BE2C (cell line): ENCODE data around the gene SUPT4H1.

Source experiments
- DNase-seq: peaks from one replicate; pipeline ENCODE4 v3.0.0-alpha.2; 2020
- H3K27me3 ChIP-seq: fragments of 250-450 bp; sonication (Bioruptor Pico); 2 replicates; pipeline ENCODE4 v1.5.1; 2020; ENCODE audit warnings: mild to moderate bottlenecking
- H3K36me3 ChIP-seq: fragments of 250-450 bp; sonication (Bioruptor Pico); 2 replicates; pipeline ENCODE4 v1.5.1; 2020; ENCODE audit warnings: mild to moderate bottlenecking
- H3K4me1 ChIP-seq: fragments of 250-450 bp; sonication (Bioruptor Pico); 2 replicates; pipeline ENCODE4 v1.5.1; 2020
- H3K4me3 ChIP-seq: 2 replicates; pipeline ENCODE4 v1.5.1; 2011; ENCODE audit warnings: low read depth, low read length
- H3K9me3 ChIP-seq: fragments of 250-450 bp; sonication (Bioruptor Pico); 2 replicates; pipeline ENCODE4 v1.5.1; 2020
- TF ChIP-seq, protein P1 (sequence below): IDR thresholded peaks from 2 replicates; pipeline ENCODE4 v1.5.1; 2012; ENCODE audit warnings: mild to moderate bottlenecking, low read depth, low read length

Gene SUPT4H1

DNA sequence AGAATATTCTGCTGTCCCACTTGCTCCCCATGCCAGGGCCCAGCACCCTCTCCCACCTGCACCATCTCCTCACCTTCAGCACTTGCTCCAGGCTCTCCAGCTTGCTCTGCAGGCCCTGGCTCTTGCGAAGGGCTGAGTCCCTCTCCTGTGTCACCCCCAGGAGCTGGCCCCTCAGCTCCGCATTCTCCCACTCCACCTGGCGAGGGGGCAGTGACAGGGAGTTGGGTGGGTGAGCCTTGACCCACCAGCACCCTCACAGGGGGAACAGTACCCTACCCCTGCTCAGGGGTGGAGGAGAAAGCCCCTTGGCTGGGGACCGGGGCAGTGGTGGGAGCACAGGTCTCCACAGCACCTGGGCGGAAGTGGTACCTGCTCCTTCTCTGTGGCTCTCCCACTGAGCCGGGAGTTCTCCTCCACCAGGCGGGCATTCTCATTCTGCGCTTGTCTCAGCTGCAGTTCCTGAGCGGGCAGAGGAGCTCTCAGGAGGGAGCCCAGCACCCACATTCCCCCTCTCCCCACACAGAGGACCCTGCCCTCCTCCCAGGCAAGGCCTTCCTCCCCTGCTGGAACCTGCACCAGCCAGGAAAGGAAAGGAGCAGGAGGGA is 29.3 kb downstream of the SUPT4H1 start:
- DNase-seq = no peak
- Histone ChIP-seq H3K36me3 (no peaks in the 10 kb centered on the region), H3K9me3 (no peaks in the 10 kb centered on the region), H3K4me3 (no peak overlapping the region), H3K4me1 (peaks cover 3% of the 10 kb centered on the region; the same call in 1 of the 2 replicates), H3K27me3 (no peaks in the 10 kb centered on the region)
- TF ChIP-seq, protein P1, sequence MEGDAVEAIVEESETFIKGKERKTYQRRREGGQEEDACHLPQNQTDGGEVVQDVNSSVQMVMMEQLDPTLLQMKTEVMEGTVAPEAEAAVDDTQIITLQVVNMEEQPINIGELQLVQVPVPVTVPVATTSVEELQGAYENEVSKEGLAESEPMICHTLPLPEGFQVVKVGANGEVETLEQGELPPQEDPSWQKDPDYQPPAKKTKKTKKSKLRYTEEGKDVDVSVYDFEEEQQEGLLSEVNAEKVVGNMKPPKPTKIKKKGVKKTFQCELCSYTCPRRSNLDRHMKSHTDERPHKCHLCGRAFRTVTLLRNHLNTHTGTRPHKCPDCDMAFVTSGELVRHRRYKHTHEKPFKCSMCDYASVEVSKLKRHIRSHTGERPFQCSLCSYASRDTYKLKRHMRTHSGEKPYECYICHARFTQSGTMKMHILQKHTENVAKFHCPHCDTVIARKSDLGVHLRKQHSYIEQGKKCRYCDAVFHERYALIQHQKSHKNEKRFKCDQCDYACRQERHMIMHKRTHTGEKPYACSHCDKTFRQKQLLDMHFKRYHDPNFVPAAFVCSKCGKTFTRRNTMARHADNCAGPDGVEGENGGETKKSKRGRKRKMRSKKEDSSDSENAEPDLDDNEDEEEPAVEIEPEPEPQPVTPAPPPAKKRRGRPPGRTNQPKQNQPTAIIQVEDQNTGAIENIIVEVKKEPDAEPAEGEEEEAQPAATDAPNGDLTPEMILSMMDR = no peak

DNA sequence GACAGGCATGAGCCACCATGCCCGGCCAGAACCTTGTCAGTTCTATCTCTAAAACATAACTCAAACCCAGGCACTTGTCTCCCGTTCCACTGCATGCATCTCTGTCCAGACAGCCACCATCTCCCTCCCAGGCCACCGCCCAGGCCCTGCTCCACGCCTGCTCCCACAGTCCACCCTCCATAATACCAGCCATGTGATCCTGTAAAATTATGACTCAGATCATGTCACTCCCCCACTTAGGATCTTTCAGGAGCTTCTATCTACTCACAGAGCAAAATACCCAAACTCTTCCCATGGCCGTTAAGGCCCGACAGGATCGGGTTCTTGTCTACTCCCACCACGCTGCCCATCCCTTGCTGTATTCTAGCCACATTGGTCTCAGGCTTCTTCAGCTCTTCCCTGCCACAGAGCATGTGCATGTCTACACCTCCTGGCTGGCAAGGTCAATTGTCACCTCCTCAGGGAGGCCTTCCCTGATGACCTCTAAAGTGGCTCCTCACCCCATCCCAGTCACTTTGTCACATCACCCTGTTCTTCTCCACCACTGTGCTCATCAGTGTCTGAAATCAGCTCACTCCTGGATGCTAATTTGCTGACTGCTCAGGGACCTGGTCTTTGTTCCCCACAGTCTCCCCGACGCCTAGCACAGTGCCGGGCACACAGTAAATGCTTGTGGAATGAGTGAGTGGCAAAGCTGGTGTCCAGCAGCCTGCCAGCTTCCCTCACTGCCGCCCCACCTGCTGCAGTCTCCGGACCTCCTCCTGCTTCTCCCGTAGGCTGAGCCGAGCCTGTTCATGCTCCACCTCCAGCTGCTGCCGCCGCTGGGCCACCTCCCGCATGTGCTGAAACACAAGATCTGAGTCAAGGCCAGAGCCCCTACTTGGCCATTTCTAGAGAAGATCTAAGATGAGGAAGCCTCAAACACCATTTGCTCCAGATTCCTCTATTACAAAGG is 30.2 kb downstream of the SUPT4H1 start:
- Histone ChIP-seq H3K27me3 (no peaks in the 10 kb centered on the region), H3K36me3 (no peaks in the 10 kb centered on the region), H3K9me3 (no peaks in the 10 kb centered on the region), H3K4me3 (no peak overlapping the region), H3K4me1 (peaks cover 3% of the 10 kb centered on the region; the same call in 1 of the 2 replicates)
- TF ChIP-seq, protein P1 = no peak
- no peak for DNase-seq

DNA sequence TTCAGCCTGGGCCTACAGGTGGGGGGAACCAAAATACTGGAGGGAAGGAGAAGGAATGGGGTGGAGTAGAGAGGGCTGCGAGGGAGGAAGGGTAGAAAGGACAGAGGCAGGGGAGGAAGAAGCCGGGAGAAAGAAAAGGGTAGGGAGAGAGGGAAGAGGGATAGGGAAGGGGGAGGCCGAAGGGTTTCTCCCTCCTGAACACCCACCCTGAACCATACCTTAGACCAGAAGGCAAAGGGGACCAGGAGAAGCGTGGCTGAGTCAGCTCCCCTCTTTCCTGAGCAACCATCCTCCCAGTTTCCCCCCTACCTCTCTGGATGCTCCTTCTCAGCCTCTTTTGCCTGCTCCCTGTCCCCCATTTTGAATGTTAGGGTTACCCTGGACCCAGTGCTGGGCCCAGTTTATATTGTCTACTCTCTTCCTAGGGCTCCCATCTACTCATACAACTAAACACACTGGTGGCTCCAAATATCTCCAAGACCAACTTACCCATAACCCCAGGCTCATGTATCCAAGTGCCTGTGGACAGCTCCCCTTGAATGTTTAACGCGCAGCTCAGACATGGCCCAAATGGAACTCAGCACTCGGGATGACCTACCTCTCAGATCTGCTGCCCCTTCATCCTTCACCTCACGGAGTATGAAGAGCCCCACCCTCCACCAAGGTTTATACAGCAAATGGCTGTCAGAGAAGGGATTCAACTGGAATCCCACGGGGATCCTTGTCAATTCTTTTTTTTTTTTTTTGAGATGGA is 31.3 kb downstream of the SUPT4H1 start:
- H3K27me3 ChIP-seq = no peaks in the 10 kb centered on the region
- DNase-seq = no peak
- no peak overlapping the region for H3K4me3 ChIP-seq
- H3K9me3 ChIP-seq = no peaks in the 10 kb centered on the region
- TF ChIP-seq, protein P1 = no peak
- no peaks in the 10 kb centered on the region for H3K36me3 ChIP-seq
- H3K4me1 ChIP-seq = peaks cover 3% of the 10 kb centered on the region; the same call in 1 of the 2 replicates

DNA sequence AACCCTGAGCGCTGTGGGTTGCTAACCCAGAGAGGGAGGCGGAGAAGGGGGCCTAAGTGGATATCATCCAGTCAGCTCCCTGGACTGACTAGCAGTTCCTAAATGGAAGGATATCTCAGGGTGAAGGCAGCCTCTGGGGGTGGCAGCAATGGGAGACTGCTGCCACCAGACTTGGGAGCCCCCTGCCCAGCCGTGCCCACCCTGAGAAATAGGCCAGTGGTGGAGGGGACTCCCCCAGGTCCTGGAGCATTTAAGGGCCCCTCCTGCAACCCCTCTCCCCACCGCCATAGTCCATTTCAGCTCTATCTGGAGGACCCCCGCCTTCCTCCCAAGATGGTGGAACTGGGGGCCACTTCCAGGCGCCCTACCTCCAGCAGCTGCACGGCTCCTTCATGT is 31.8 kb downstream of the SUPT4H1 start:
- Histone ChIP-seq H3K4me3 (no peak overlapping the region), H3K4me1 (peaks cover 3% of the 10 kb centered on the region; the same call in 1 of the 2 replicates), H3K36me3 (no peaks in the 10 kb centered on the region), H3K9me3 (no peaks in the 10 kb centered on the region), H3K27me3 (no peaks in the 10 kb centered on the region)
- no peak for DNase-seq
- TF ChIP-seq, protein P1 = no peak

DNA sequence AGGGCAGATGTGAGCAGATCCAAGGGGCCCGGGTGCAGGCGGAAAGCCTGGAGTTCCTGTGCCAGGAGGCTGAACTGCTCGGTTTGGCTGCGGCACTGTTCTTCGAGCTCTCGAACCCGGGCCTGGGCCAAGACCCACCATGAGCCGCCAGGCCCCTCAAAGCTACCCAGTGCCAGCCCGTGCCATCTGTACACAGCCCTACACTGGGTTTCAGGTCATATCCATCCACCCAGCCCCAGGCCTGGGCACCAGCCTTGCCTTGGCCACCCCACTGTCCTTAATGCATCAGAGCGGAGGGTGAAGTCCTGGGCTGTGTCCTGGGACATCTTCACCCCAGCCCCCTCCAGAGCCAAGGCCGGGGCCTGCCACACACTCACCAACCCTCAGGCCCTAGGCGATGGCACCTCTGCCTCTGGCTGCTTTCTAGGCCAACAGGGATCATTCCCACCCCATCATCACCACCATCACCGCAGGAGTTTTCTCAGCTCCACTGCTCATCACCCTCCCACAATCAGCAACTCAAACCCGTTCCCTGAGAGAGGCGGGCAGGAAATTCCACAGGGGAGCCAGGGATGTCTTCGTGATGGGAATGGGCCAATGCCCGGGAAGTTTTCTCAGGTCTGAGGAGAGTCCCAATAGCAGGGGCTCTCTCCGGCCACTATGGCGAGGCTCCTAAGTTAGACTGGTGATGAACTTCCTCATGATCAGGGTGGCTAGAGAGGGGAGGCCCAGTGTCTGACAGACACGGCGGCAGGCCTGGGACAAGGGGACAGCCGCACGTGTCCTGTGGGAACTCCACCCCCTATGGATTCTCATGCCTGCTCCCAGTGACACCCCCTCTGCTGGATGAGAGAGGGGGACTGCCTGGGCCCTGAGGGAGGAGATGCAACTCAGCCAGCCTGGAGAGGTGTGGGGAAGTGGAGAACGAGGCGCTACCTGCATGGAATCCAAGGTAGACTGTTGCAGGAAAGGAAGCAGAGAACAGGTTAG is 32.5 kb downstream of the SUPT4H1 start:
- H3K9me3 ChIP-seq = no peaks in the 10 kb centered on the region
- H3K27me3 ChIP-seq = no peaks in the 10 kb centered on the region
- TF ChIP-seq, protein P1 = no peak
- peak; percentile 5 for DNase-seq
- H3K4me3 ChIP-seq = no peak overlapping the region
- H3K36me3 ChIP-seq = no peaks in the 10 kb centered on the region
- peaks cover 3% of the 10 kb centered on the region; the same call in 1 of the 2 replicates for H3K4me1 ChIP-seq
